Neural cell (in vitro differentiated cells): Measurements from ENCODE around the gene CTCF. TPM values are rescaled to one million over a fixed set of nuclear protein-coding genes. Genes with fewer than 3 reads are reported as not detected.

ENCODE experiments used
- H2AFZ ChIP-seq: fragments of 200-600, 300-800 bp; sonication (generic), shearing (Covaris generic); 2 replicates; pipeline ENCODE4 v1.6.0; 2014; ENCODE audit warnings: low read depth, mild to moderate bottlenecking, antibody characterized with exemption, low read length, moderate library complexity
- H3F3A ChIP-seq: fragments of 200-600 bp; shearing (Covaris generic); 2 replicates; pipeline ENCODE4 v1.6.1; 2016; ENCODE audit warnings: mild to moderate bottlenecking, moderate library complexity, mixed read lengths, antibody characterized with exemption, low read length; ENCODE audit not compliant: insufficient read depth, poor library complexity, severe bottlenecking
- H3K27ac ChIP-seq: fragments of 200-600, 300-800 bp; sonication (generic), shearing (Covaris generic); 2 replicates; pipeline ENCODE4 v1.5.1; 2014; ENCODE audit warnings: mild to moderate bottlenecking, low read length, moderate library complexity
- H3K27me3 ChIP-seq: fragments of 300-800, 200-600 bp; sonication (generic), shearing (Covaris generic); 2 replicates; pipeline ENCODE4 v1.6.0; 2014; ENCODE audit warnings: mild to moderate bottlenecking, low read depth, low read length, moderate library complexity; ENCODE audit not compliant: insufficient read depth
- H3K36me3 ChIP-seq: fragments of 300-800, 200-600 bp; sonication (generic), shearing (Covaris generic); 2 replicates; pipeline ENCODE4 v1.5.1; 2014; ENCODE audit warnings: mild to moderate bottlenecking, antibody characterized with exemption, low read length, moderate library complexity; ENCODE audit not compliant: insufficient read depth
- H3K4me2 ChIP-seq: fragments of 300-800, 200-600 bp; sonication (generic), shearing (Covaris generic); 2 replicates; pipeline ENCODE4 v1.6.0; 2014; ENCODE audit warnings: mild to moderate bottlenecking, low read length
- H3K4me3 ChIP-seq: fragments of 300-800, 200-600 bp; sonication (generic), shearing (Covaris generic); 2 replicates; pipeline ENCODE4 v1.5.1; 2014; ENCODE audit warnings: mild to moderate bottlenecking, low read length, moderate library complexity
- H3K79me2 ChIP-seq: fragments of 200-600 bp; shearing (Covaris generic); replicated peaks from 2 replicates; pipeline ENCODE4 v1.6.0; 2014; ENCODE audit warnings: mild to moderate bottlenecking, low read length, moderate library complexity; ENCODE audit not compliant: insufficient read depth
- H3K9ac ChIP-seq: fragments of 300-800, 200-600 bp; sonication (generic), shearing (Covaris generic); 2 replicates; pipeline ENCODE4 v1.6.1; 2016; ENCODE audit warnings: mild to moderate bottlenecking, low read length, mixed read lengths
- H3K9me2 ChIP-seq: fragments of 200-600 bp; shearing (Covaris generic); 2 replicates; pipeline ENCODE4 v1.6.1; 2016; ENCODE audit warnings: mild to moderate bottlenecking, low read length, mixed read lengths; ENCODE audit not compliant: insufficient read depth
- H3K9me3 ChIP-seq: fragments of 200-600, 300-800 bp; sonication (generic), shearing (Covaris generic); 2 replicates; pipeline ENCODE4 v1.6.1; 2016; ENCODE audit warnings: mild to moderate bottlenecking, mixed run types, low read length, moderate library complexity, mixed read lengths
- H4K20me1 ChIP-seq: fragments of 200-600 bp; shearing (Covaris generic); 2 replicates; pipeline ENCODE4 v1.6.1; 2016; ENCODE audit warnings: mild to moderate bottlenecking, mixed run types; ENCODE audit not compliant: insufficient read depth
- EP300 ChIP-seq: fragments of 450-650 bp; conservative IDR thresholded peaks from 2 replicates; pipeline ENCODE4 v1.6.1; 2014; ENCODE audit warnings: antibody characterized with exemption, mild to moderate bottlenecking, moderate library complexity; ENCODE audit not compliant: poor library complexity, severe bottlenecking
- EZH2 ChIP-seq: fragments of 200-600, 300-800 bp; shearing (Covaris generic), sonication (generic); IDR thresholded peaks from 2 replicates; pipeline ENCODE4 v1.6.1; 2014; ENCODE audit warnings: antibody characterized with exemption, low read length, borderline replicate concordance, mild to moderate bottlenecking; ENCODE audit not compliant: insufficient read depth, poor library complexity, severe bottlenecking
- MXI1 ChIP-seq: fragments of 450-650 bp; conservative IDR thresholded peaks from 2 replicates; pipeline ENCODE4 v1.6.1; 2014; ENCODE audit warnings: antibody characterized with exemption, mild to moderate bottlenecking; ENCODE audit not compliant: poor library complexity, severe bottlenecking
- POLR2AphosphoS5 ChIP-seq: IDR thresholded peaks from 2 replicates; pipeline ENCODE4 v1.6.1; 2012
- RAD21 ChIP-seq: fragments of 450-650 bp; conservative IDR thresholded peaks from 2 replicates; pipeline ENCODE4 v1.6.1; 2014; ENCODE audit warnings: antibody characterized with exemption, mild to moderate bottlenecking, moderate library complexity
- SMC3 ChIP-seq: fragments of 450-650 bp; conservative IDR thresholded peaks from 2 replicates; pipeline ENCODE4 v1.6.1; 2014; ENCODE audit warnings: antibody characterized with exemption, mild to moderate bottlenecking, moderate library complexity; ENCODE audit not compliant: poor library complexity
- TAF1 ChIP-seq: IDR thresholded peaks from 2 replicates; pipeline ENCODE4 v1.6.1; 2012; ENCODE audit warnings: low read depth
- polyA plus RNA-seq: library from polyadenylated mRNA; depleted of rRNA; stranded (reverse); fragments of >200 nt; gene quantifications from 2 replicates; pipeline ENCODE4 v1.2.3, GENCODE V29; 2014
- TF ChIP-seq, protein P1 (sequence below): fragments of 450-650 bp; IDR thresholded peaks from 2 replicates; pipeline ENCODE4 v1.5.1; 2014; ENCODE audit warnings: antibody characterized with exemption, mild to moderate bottlenecking, moderate library complexity; ENCODE audit not compliant: poor library complexity, severe bottlenecking
- TF ChIP-seq, protein P2 (sequence below): IDR thresholded peaks from 2 replicates; pipeline ENCODE4 v1.6.1; 2012; ENCODE audit warnings: borderline replicate concordance

CTCF gene
- polyA plus RNA-seq, 1 donor from 2014 or later = 42.8 TPM

DNA sequence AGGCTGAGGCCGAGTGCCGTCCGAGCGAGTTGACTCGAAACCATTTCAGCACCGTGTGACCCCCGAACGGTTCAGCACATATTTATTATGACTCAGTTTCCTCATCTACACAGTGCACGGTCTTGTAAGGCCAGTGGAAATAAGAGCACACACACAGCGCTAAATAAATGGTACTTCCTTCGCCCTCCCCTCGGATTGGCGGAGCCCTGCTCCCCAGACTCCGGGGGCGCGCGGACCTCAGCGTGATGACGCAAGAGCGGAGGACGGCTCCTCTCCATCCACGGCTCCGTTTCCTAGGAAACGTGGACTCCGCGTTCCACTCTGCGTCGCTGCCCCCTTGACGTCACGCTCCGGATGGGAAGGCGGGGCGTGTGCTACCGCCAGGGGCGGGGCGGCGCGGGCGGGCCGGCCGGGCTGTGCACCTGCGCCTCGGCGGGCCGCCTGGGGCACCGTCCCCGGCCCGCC lies 98.3 kb downstream of the CTCF start, which contains the start of gene PARD6A:
Gene PARD6A, plus strand, starts transcription at position 397 of the 465 bp plus-strand sequence. CDS start 79 bp downstream, outside the sequence.
- TF ChIP-seq POLR2AphosphoS5 = peak; percentile 70
- peak; percentile 35 for TF ChIP-seq MXI1
- TF ChIP-seq TAF1 = no peak
- TF ChIP-seq, protein P1, sequence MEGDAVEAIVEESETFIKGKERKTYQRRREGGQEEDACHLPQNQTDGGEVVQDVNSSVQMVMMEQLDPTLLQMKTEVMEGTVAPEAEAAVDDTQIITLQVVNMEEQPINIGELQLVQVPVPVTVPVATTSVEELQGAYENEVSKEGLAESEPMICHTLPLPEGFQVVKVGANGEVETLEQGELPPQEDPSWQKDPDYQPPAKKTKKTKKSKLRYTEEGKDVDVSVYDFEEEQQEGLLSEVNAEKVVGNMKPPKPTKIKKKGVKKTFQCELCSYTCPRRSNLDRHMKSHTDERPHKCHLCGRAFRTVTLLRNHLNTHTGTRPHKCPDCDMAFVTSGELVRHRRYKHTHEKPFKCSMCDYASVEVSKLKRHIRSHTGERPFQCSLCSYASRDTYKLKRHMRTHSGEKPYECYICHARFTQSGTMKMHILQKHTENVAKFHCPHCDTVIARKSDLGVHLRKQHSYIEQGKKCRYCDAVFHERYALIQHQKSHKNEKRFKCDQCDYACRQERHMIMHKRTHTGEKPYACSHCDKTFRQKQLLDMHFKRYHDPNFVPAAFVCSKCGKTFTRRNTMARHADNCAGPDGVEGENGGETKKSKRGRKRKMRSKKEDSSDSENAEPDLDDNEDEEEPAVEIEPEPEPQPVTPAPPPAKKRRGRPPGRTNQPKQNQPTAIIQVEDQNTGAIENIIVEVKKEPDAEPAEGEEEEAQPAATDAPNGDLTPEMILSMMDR = no peak
- peak; percentile 12 for TF ChIP-seq SMC3
- TF ChIP-seq EZH2 = no peak
- no peak for TF ChIP-seq RAD21
- TF ChIP-seq, protein P2, sequence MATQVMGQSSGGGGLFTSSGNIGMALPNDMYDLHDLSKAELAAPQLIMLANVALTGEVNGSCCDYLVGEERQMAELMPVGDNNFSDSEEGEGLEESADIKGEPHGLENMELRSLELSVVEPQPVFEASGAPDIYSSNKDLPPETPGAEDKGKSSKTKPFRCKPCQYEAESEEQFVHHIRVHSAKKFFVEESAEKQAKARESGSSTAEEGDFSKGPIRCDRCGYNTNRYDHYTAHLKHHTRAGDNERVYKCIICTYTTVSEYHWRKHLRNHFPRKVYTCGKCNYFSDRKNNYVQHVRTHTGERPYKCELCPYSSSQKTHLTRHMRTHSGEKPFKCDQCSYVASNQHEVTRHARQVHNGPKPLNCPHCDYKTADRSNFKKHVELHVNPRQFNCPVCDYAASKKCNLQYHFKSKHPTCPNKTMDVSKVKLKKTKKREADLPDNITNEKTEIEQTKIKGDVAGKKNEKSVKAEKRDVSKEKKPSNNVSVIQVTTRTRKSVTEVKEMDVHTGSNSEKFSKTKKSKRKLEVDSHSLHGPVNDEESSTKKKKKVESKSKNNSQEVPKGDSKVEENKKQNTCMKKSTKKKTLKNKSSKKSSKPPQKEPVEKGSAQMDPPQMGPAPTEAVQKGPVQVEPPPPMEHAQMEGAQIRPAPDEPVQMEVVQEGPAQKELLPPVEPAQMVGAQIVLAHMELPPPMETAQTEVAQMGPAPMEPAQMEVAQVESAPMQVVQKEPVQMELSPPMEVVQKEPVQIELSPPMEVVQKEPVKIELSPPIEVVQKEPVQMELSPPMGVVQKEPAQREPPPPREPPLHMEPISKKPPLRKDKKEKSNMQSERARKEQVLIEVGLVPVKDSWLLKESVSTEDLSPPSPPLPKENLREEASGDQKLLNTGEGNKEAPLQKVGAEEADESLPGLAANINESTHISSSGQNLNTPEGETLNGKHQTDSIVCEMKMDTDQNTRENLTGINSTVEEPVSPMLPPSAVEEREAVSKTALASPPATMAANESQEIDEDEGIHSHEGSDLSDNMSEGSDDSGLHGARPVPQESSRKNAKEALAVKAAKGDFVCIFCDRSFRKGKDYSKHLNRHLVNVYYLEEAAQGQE = no peak
- peak; percentile 60 for TF ChIP-seq EP300
- H3K27me3 ChIP-seq = no peaks in the 10 kb centered on the region
- H3K4me2 ChIP-seq = peak within 1 kb of the TSS; percentile 80
- peak within 1 kb of the TSS; percentile 100 for H3K4me3 ChIP-seq
- H3K79me2 ChIP-seq = peaks cover 15% of the 10 kb centered on the region
- peak within 1 kb of the TSS; percentile 100 for H3K27ac ChIP-seq
- no peaks in the 10 kb centered on the region for H3K9me2 ChIP-seq
- H3F3A ChIP-seq = no peaks in the 10 kb centered on the region
- H3K9me3 ChIP-seq = no peaks in the 10 kb centered on the region
- H2AFZ ChIP-seq = peak within 1 kb of the TSS; percentile 100
- H4K20me1 ChIP-seq = no peaks in the 10 kb centered on the region
- H3K9ac ChIP-seq = peak within 1 kb of the TSS; percentile 99
- no peaks in the 10 kb centered on the region for H3K36me3 ChIP-seq

- H3K9me3 ChIP-seq = no peaks in the 10 kb centered on the region
- H4K20me1 ChIP-seq = no peaks in the 10 kb centered on the region
- no peaks in the 10 kb centered on the region for H3K27me3 ChIP-seq
- no peaks in the 10 kb centered on the region for H3F3A ChIP-seq
- H3K27ac ChIP-seq = peak overlapping the region; percentile 97
- TF ChIP-seq, protein P2 = peak; percentile 52
- TF ChIP-seq RAD21 = peak; percentile 11
- no peak for TF ChIP-seq TAF1
- TF ChIP-seq, protein P1 = peak; percentile 19
- no peaks in the 10 kb centered on the region for H3K9me2 ChIP-seq
- H3K4me2 ChIP-seq = peak overlapping the region; percentile 80
- H3K4me3 ChIP-seq = peak overlapping the region; percentile 100
- H3K36me3 ChIP-seq = no peaks in the 10 kb centered on the region
- peak overlapping the region; percentile 68 for H2AFZ ChIP-seq
- H3K9ac ChIP-seq = peak overlapping the region; percentile 96
- peaks cover 15% of the 10 kb centered on the region for H3K79me2 ChIP-seq
Observed at GRCh38 chr16:67661101-67661761, 98.9 kb downstream of the CTCF start.
